Measurements from ENCODE around the gene VAMP2.

DNA sequence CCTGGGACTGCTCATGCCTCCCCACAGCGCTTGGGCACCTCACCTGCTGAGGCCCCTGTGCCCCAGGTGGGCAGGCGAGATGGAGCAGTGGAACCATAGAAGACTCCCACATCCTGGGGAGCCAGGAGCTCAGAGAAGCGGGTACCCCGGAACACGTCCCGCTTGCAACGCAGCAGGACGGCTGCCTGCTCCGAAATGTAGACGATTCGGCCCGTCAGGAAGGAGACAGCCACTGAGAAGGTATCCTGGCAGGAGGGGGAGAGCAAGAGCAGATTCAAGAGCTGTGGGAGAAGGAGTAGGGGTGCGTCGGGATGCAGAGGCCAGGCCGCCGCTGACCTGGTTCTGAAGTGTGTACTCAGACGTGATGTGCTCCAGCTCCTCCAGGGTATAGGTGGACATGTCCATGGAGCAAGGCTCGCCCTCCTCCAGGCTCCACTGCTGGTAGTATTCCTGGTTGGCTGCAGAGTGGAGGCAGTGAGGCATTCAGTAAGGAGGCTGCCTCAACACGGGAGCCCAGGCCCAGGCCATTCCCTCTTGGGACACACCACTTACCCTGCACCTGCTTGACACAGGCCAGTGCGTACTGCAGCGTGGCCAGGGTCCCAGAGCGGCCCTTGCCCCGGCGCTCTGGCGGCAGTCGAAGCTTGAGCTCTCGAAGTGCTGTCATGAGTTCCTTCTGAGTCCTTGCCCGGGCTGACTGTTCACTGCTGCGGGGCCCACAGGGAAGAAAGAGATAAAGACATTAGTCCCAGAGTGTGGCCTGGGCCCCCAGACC, 13.1 kb downstream of the VAMP2 start:
- TF ChIP-seq, protein P1, sequence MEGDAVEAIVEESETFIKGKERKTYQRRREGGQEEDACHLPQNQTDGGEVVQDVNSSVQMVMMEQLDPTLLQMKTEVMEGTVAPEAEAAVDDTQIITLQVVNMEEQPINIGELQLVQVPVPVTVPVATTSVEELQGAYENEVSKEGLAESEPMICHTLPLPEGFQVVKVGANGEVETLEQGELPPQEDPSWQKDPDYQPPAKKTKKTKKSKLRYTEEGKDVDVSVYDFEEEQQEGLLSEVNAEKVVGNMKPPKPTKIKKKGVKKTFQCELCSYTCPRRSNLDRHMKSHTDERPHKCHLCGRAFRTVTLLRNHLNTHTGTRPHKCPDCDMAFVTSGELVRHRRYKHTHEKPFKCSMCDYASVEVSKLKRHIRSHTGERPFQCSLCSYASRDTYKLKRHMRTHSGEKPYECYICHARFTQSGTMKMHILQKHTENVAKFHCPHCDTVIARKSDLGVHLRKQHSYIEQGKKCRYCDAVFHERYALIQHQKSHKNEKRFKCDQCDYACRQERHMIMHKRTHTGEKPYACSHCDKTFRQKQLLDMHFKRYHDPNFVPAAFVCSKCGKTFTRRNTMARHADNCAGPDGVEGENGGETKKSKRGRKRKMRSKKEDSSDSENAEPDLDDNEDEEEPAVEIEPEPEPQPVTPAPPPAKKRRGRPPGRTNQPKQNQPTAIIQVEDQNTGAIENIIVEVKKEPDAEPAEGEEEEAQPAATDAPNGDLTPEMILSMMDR (conservative IDR thresholded peaks at IDR 0.05; ENCODE audit: low read length): no peak
- TF ChIP-seq EZH2phosphoT487 (IDR thresholded peaks at IDR 0.05; ENCODE audit: borderline replicate concordance): no peak

Measured in Loucy (cell line).